WTC11 (cell line): ENCODE results near the gene GRIA4. TPM values are rescaled to one million over a fixed set of nuclear protein-coding genes. Genes with fewer than 3 reads are reported as not detected.

Experiments
- ATAC-seq: fragments of 200-7000 bp; cut with Tn5 transposase; 2 replicates; pipeline ENCODE4 v1.10.0; 2021; ENCODE audit warnings: mild to moderate bottlenecking, moderate library complexity
- CTCF ChIA-PET: fragments of 300-600 bp; sonication (Branson Sonifier 250); formaldehyde crosslinking; loops from one replicate; lab custom pipeline; 2021; ENCODE audit warnings: antibody characterized with exemption; lab: Charles Lee
- POLR2A ChIA-PET: fragments of 350-600 bp; sonication (Branson Sonifier 250); formaldehyde crosslinking; loops from one replicate; lab custom pipeline; 2021; ENCODE audit warnings: antibody characterized with exemption; lab: Charles Lee
- DNase-seq: peaks from one replicate; pipeline ENCODE4 v3.0.0; 2021; ENCODE audit warnings: low spot score
- H3K27ac Mint-ChIP-seq: 2 replicates; pipeline ENCODE4 v1.8.0; 2021; ENCODE audit warnings: mixed read lengths
- H3K27me3 Mint-ChIP-seq: 2 replicates; pipeline ENCODE4 v1.8.0; 2021; ENCODE audit warnings: low read depth, mild to moderate bottlenecking, moderate library complexity, mixed read lengths
- H3K36me3 Mint-ChIP-seq: 2 replicates; pipeline ENCODE4 v1.8.0; 2021; ENCODE audit warnings: mixed read lengths
- H3K4me1 Mint-ChIP-seq: 2 replicates; pipeline ENCODE4 v1.8.0; 2022; ENCODE audit warnings: mixed read lengths
- H3K4me3 Mint-ChIP-seq: 2 replicates; pipeline ENCODE4 v1.8.0; 2021; ENCODE audit warnings: mild to moderate bottlenecking, moderate library complexity, mixed read lengths
- H3K9me3 Mint-ChIP-seq: 2 replicates; pipeline ENCODE4 v1.8.0; 2021; ENCODE audit warnings: mixed read lengths
- AFF4 ChIP-seq: sonication (generic); formaldehyde crosslinking; IDR thresholded peaks from 2 replicates; pipeline ENCODE4 v1.8.1; 2023; ENCODE audit warnings: mild to moderate bottlenecking, missing genetic modification reagents, borderline replicate concordance
- ATF2 ChIP-seq: sonication (generic); formaldehyde crosslinking; IDR thresholded peaks from 2 replicates; pipeline ENCODE4 v1.8.1; 2022; ENCODE audit warnings: low read depth, missing genetic modification reagents, borderline replicate concordance
- CREM ChIP-seq: sonication (generic); formaldehyde crosslinking; IDR thresholded peaks from 2 replicates; pipeline ENCODE4 v1.8.1; 2022; ENCODE audit warnings: mild to moderate bottlenecking, missing genetic modification reagents, moderate library complexity
- CTCF ChIP-seq: fragments of 200-600 bp; IDR thresholded peaks from 2 replicates; pipeline ENCODE4 v1.8.0; 2022; ENCODE audit warnings: antibody characterized with exemption
- E2F4 ChIP-seq: sonication (generic); formaldehyde crosslinking; IDR thresholded peaks from 2 replicates; pipeline ENCODE4 v1.8.1; 2022; ENCODE audit warnings: low read depth, mild to moderate bottlenecking, moderate library complexity, missing genetic modification reagents, borderline replicate concordance
- E2F5 ChIP-seq: sonication (generic); formaldehyde crosslinking; IDR thresholded peaks from 2 replicates; pipeline ENCODE4 v1.8.1; 2022; ENCODE audit warnings: mild to moderate bottlenecking, moderate library complexity, missing genetic modification reagents
- EMX1 ChIP-seq: fragments of 250-450 bp; sonication (Bioruptor Pico); IDR thresholded peaks from 2 replicates; pipeline ENCODE4 v1.8.0; 2021; ENCODE audit warnings: mild to moderate bottlenecking
- FOXJ3 ChIP-seq: sonication (generic); formaldehyde crosslinking; IDR thresholded peaks from 2 replicates; pipeline ENCODE4 v1.9.0; 2021; ENCODE audit warnings: missing genetic modification reagents, mild to moderate bottlenecking, borderline replicate concordance
- HMGA2 ChIP-seq: fragments of 250-450 bp; sonication (Bioruptor Pico); IDR thresholded peaks from 2 replicates; pipeline ENCODE4 v1.4.0; 2021; ENCODE audit warnings: mild to moderate bottlenecking, moderate library complexity
- JUN ChIP-seq: sonication (generic); formaldehyde crosslinking; IDR thresholded peaks from 2 replicates; pipeline ENCODE4 v1.8.0; 2023; ENCODE audit warnings: mild to moderate bottlenecking, missing genetic modification reagents
- MXD4 ChIP-seq: fragments of 250-450 bp; sonication (Bioruptor Pico); IDR thresholded peaks from 2 replicates; pipeline ENCODE4 v1.8.0; 2021; ENCODE audit warnings: mild to moderate bottlenecking, moderate library complexity, borderline replicate concordance
- PRRX2 ChIP-seq: fragments of 250-450 bp; sonication (Bioruptor Pico); IDR thresholded peaks from 2 replicates; pipeline ENCODE4 v1.8.0; 2021; ENCODE audit warnings: mild to moderate bottlenecking
- SP1 ChIP-seq: sonication (generic); formaldehyde crosslinking; conservative IDR thresholded peaks from 2 replicates; pipeline ENCODE4 v1.8.1; 2022; ENCODE audit warnings: missing genetic modification reagents
- TCF7 ChIP-seq: sonication (generic); formaldehyde crosslinking; IDR thresholded peaks from 2 replicates; pipeline ENCODE4 v1.8.0; 2022; ENCODE audit warnings: mild to moderate bottlenecking, low read depth, missing genetic modification reagents, moderate library complexity
- TEAD4 ChIP-seq: sonication (generic); formaldehyde crosslinking; IDR thresholded peaks from 2 replicates; pipeline ENCODE4 v1.8.0; 2022; ENCODE audit warnings: mild to moderate bottlenecking, missing genetic modification reagents
- ZBTB21 ChIP-seq: sonication (generic); formaldehyde crosslinking; IDR thresholded peaks from 2 replicates; pipeline ENCODE4 v1.8.1; 2023; ENCODE audit warnings: mild to moderate bottlenecking, missing genetic modification reagents, borderline replicate concordance
- ZNF423 ChIP-seq: fragments of 250-450 bp; sonication (Bioruptor Pico); IDR thresholded peaks from 2 replicates; pipeline ENCODE4 v2.1.2; 2022; ENCODE audit warnings: mild to moderate bottlenecking, moderate library complexity
- ZNF671 ChIP-seq: fragments of 250-450 bp; sonication (Bioruptor Pico); IDR thresholded peaks from 2 replicates; pipeline ENCODE4 v1.8.0; 2021; ENCODE audit warnings: mild to moderate bottlenecking
- total RNA-seq: library from RNA; stranded (reverse); gene quantifications from 3 replicates; pipeline ENCODE4 v1.2.3, GENCODE V29; 2021

The GRIA4 gene
- total RNA-seq, 1 experiment from 2014 or later: 11.4 TPM

GRCh38 chr11:105609341-105609781 is 512 bp upstream of the GRIA4 start (continued):
- TF ChIP-seq ZNF671 (CRISPR knock-in tag) (no peak), PRRX2 (CRISPR knock-in tag) (no peak), SP1 (CRISPR knock-in tag) (no peak), EMX1 (CRISPR knock-in tag) (no peak), HMGA2 (no peak)
- TF ChIP-seq, all 79 proteins: peak for 0

- POLR2A ChIA-PET: no interaction called here
- Mint-ChIP-seq H3K27me3 (no peaks in the 10 kb centered on the region; the same call in 1 of the 2 replicates), H3K4me1 (peaks cover 39% of the 10 kb centered on the region), H3K36me3 (no peaks in the 10 kb centered on the region), H3K27ac (peak overlapping the region; percentile 76; the same call in 1 of the 2 replicates), H3K9me3 (no peaks in the 10 kb centered on the region; the same call in 1 of the 2 replicates), H3K4me3 (peak overlapping the region; percentile 80)
- DNase-seq (no peak), ATAC-seq (no peak)
- no peak for TF ChIP-seq CREM
- TF ChIP-seq JUN: no peak
- no peak for TF ChIP-seq E2F5 (CRISPR knock-in tag)
- no peak for TF ChIP-seq TCF7
- TF ChIP-seq PRRX2 (CRISPR knock-in tag): no peak
- no peak for TF ChIP-seq ZNF423
- no peak for TF ChIP-seq ZBTB21 (CRISPR knock-in tag)
- no peak for TF ChIP-seq CTCF
- TF ChIP-seq E2F4 (CRISPR knock-in tag): no peak
- TF ChIP-seq FOXJ3 (CRISPR knock-in tag): no peak
- no peak for TF ChIP-seq ATF2 (CRISPR knock-in tag)
- TF ChIP-seq AFF4 (CRISPR knock-in tag): no peak
- TF ChIP-seq TEAD4 (CRISPR knock-in tag): no peak
- no peak for TF ChIP-seq MXD4 (CRISPR knock-in tag)
- CTCF ChIA-PET: interaction anchor here (1.4 kb wide), 1 partner anchor 252 kb away, joined by 5 read pairs; no protein-coding TSS in a partner anchor
These were observed 1.1 kb downstream of the GRIA4 start for GRCh38 chr11:105610871-105611571.
